Measurements from ENCODE around the gene ZHX3. TPM values are rescaled to one million over a fixed set of nuclear protein-coding genes. Genes with fewer than 3 reads are reported as not detected.

ZHX3 gene
- total RNA-seq, 1 donor from 2014 or later, result 13.9 TPM

DNA sequence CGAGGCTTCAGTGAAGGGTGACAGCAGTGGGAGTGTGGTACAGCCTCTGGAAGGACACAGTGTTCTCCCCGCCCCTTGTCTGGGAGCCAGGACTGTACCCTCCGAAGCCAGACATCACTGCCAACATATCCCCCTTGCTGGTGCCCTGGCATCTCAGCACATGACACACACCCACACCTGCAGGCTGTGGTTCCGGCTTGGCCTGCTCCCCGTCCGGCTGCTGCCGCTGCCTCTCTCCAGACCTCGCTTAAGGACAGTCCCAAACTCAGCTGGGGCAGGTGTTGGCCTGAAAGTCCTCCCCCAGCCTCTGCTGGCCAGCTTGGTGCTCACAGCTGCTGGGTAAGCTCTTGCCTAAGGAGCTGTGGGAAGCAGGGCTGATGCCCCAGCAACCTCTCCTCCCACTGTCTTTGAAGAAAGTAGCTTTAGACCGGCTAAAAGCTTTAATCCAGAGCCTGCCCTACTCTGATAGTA is 42.0 kb upstream of the ZHX3 start:
- no peak for DNase-seq (ENCODE audit: low spot score in 2 of 2, unreplicated experiment in 2 of 2)
- Mint-ChIP-seq H3K27ac (no peak overlapping the region), H3K9me3 (no peaks in the 10 kb centered on the region), H3K27me3 (ENCODE audit: low read depth) (peaks cover 6% of the 10 kb centered on the region), H3K4me3 (no peak overlapping the region), H3K36me3 (no peaks in the 10 kb centered on the region), H3K4me1 (no peaks in the 10 kb centered on the region)
- TF ChIP-seq, protein P1, sequence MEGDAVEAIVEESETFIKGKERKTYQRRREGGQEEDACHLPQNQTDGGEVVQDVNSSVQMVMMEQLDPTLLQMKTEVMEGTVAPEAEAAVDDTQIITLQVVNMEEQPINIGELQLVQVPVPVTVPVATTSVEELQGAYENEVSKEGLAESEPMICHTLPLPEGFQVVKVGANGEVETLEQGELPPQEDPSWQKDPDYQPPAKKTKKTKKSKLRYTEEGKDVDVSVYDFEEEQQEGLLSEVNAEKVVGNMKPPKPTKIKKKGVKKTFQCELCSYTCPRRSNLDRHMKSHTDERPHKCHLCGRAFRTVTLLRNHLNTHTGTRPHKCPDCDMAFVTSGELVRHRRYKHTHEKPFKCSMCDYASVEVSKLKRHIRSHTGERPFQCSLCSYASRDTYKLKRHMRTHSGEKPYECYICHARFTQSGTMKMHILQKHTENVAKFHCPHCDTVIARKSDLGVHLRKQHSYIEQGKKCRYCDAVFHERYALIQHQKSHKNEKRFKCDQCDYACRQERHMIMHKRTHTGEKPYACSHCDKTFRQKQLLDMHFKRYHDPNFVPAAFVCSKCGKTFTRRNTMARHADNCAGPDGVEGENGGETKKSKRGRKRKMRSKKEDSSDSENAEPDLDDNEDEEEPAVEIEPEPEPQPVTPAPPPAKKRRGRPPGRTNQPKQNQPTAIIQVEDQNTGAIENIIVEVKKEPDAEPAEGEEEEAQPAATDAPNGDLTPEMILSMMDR (IDR thresholded peaks at IDR 0.05; ENCODE audit: unreplicated experiment), result no peak

DNA sequence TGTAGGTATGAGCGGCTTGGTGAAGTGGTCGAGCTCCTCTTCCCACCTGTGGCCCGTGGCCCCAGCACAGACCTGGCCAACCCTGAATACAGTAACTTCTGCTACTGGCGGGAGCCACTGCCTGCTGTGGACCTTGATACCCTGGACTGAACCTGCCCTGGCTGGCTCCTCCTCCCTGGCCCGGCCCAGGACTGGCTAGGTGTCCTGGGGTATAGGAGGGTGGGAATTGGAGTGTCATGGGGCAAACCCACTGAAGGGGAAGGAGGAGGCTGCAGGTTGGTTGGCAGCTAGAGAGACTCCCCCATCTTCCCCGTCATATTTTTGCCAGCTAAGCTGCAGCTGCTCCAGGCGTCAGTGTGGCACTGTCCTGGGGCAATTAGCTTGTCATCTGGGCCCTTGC is 41.2 kb upstream of the ZHX3 start:
- TF ChIP-seq, protein P1 (IDR thresholded peaks at IDR 0.05; ENCODE audit: unreplicated experiment), result no peak
- DNase-seq (ENCODE audit: low spot score in 2 of 2, unreplicated experiment in 2 of 2), result no peak
- H3K27me3 Mint-ChIP-seq (ENCODE audit: low read depth), result no peaks in the 10 kb centered on the region
- no peaks in the 10 kb centered on the region for H3K36me3 Mint-ChIP-seq
- no peak overlapping the region for H3K27ac Mint-ChIP-seq
- no peak overlapping the region for H3K4me3 Mint-ChIP-seq
- no peaks in the 10 kb centered on the region for H3K4me1 Mint-ChIP-seq
- no peaks in the 10 kb centered on the region for H3K9me3 Mint-ChIP-seq

DNA sequence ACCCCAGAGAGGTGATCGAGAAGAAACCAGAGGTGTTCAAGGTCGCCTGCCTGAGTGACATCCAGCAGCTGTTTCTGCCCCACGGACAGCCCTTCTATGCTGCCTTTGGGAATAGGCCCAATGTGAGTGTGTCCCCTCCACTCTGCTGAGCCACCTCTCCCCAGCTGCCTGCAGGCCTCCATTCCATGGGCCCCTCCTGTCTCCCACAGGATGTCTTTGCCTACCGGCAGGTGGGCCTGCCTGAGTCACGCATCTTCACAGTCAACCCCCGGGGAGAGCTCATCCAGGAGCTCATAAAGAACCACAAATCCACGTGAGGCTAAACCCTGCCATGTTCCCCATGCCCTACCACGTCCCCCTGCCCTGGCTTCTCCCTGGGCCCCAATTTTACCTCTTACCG is 40.7 kb upstream of the ZHX3 start:
- TF ChIP-seq, protein P1 (IDR thresholded peaks at IDR 0.05; ENCODE audit: unreplicated experiment), result no peak
- Mint-ChIP-seq H3K9me3 (no peaks in the 10 kb centered on the region), H3K36me3 (no peaks in the 10 kb centered on the region), H3K4me1 (no peaks in the 10 kb centered on the region), H3K4me3 (no peak overlapping the region), H3K27me3 (ENCODE audit: low read depth) (no peaks in the 10 kb centered on the region), H3K27ac (no peak overlapping the region)
- DNase-seq (ENCODE audit: low spot score in 2 of 2, unreplicated experiment in 2 of 2), result no peak

DNA sequence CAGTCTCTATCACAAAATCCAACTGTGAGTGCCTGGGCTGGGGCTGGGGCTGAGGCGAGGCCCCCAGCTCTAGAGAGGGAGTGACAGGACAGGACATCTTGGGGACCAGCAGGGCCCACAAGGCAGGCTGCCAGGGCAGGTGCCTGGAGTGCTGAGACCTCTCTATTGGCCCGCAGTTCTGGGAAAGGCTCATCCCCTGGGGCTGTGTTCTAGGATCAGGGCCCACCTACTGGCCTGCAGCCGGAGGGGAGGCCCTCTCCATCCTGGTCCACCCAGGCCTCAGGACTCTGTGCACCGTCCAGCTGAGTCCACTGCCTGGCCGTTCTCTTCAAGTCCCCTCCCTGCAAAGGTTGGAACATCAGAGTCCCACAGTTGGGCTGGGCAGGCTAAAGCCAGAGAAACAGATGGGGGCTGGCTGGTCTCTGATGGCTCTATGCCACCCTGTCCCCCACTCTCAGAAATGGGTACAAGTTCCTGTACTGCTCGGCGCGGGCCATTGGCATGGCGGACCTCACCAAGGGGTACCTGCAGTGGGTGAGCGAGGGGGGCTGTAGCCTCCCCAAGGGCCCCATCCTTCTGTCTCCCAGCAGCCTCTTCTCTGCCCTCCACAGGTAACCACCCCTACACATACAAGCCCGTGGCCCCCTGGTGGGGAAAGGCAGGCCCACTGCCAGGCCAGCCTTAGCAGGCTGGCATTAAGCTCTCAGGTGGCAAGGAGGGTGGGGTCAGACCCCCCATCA is 40.1 kb upstream of the ZHX3 start:
- no peaks in the 10 kb centered on the region for H3K4me1 Mint-ChIP-seq
- H3K9me3 Mint-ChIP-seq, result no peaks in the 10 kb centered on the region
- H3K4me3 Mint-ChIP-seq, result no peak overlapping the region
- no peaks in the 10 kb centered on the region for H3K27me3 Mint-ChIP-seq (ENCODE audit: low read depth)
- H3K27ac Mint-ChIP-seq, result no peak overlapping the region
- DNase-seq (ENCODE audit: low spot score in 2 of 2, unreplicated experiment in 2 of 2), result no peak
- TF ChIP-seq, protein P1 (IDR thresholded peaks at IDR 0.05; ENCODE audit: unreplicated experiment), result no peak
- H3K36me3 Mint-ChIP-seq, result no peaks in the 10 kb centered on the region

DNA sequence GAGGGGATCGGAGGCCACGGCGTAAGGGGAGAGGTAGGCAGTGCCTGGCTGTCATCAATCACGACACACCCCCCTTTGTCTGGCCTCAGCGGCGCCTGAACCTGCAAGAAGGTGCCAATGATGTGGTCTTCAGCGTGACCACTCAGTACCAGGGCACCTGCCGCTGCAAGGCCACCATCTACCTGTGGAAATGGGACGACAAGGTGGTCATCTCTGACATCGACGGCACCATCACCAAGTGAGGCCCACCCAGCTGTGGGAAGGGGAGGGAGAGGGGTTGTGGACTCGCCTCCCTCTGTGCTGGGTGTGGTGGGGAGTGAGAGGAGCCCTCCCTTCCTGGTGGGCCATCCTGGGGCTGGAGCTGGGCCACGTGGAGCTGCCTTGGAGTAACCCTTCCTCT is 39.4 kb upstream of the ZHX3 start:
- TF ChIP-seq, protein P1 (IDR thresholded peaks at IDR 0.05; ENCODE audit: unreplicated experiment), result no peak
- Mint-ChIP-seq H3K36me3 (no peaks in the 10 kb centered on the region), H3K9me3 (no peaks in the 10 kb centered on the region), H3K27me3 (ENCODE audit: low read depth) (no peaks in the 10 kb centered on the region), H3K4me1 (no peaks in the 10 kb centered on the region), H3K4me3 (no peak overlapping the region), H3K27ac (no peak overlapping the region)
- no peak for DNase-seq (ENCODE audit: low spot score in 2 of 2, unreplicated experiment in 2 of 2)
